GM19238 (cell line): ENCODE data around the gene YTHDF2.
A peak's percentile ranks its signal among the peaks of the same experiment; 100 is the strongest.
"Not testable (repeated sequence)": the region's sequence is repeated elsewhere in the genome, so short reads cannot be mapped to it uniquely, and the experiment has no call there.

Experiments used
- DNase-seq: peaks from one replicate; pipeline ENCODE4 v3.0.0; 2011; ENCODE audit warnings: low spot score; ENCODE audit not compliant: insufficient read length

The YTHDF2 gene

GRCh38 chr1:28759257-28759656 lies 22.5 kb downstream of the YTHDF2 start:
- no peak for DNase-seq

DNA sequence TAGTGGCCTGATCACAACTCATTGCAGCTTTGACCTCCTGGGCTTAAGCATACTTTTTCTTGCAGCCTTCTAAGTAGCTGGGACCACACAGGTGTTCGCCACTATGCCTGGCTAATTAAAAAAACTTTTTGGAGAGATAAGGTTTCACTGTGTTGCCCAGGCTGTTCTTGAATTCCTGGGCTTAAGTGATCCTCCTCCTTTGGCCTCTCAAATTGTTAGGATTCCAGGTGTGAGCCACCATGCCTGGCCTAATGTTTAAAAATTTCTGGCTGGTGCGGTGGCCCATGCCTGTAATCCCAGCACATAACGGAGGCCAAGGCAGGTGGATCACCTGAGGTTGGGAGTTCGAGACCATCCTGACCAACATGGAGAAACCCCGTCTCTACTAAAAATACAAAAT lies 24.4 kb downstream of the YTHDF2 start:
- DNase-seq: no peak

DNA sequence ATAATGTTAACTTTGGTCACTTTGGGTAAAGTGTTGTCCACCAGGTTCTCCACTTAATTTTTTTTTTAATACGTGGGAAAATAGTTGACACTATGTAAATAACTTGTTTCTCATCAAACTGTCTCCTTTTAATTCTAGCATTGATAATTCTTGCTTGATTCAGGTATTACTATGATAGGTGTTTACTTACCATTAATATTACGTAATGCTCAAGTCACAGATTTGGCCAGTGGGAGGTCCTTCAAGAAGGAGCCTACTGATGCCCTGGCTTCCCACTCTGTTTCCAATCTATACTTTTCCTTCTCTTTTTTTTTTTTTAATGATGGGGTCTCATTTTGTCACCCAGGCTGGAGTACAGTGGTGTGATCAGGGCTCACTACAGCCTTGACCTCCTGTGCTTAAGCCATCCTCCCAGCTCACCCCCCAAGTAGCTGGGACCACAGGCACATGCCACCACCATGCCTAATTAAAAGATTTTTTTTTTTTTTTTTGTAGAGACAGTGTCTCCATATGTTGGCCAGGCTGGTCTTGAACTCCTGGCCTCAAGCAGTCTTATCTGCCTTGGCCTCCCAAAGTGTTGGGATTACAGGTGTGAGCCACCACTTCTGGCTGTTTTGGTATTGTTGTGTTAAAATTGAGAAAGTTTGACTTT lies 29.9 kb downstream of the YTHDF2 start:
- DNase-seq: no peak

GRCh38 chr1:28770601-28771165 lies 33.9 kb downstream of the YTHDF2 start:
- no peak for DNase-seq

GRCh38 chr1:28771921-28772320 lies 35.2 kb downstream of the YTHDF2 start:
- DNase-seq: not testable (repeated sequence)

GRCh38 chr1:28773105-28773504 lies 36.4 kb downstream of the YTHDF2 start:
- no peak for DNase-seq

DNA sequence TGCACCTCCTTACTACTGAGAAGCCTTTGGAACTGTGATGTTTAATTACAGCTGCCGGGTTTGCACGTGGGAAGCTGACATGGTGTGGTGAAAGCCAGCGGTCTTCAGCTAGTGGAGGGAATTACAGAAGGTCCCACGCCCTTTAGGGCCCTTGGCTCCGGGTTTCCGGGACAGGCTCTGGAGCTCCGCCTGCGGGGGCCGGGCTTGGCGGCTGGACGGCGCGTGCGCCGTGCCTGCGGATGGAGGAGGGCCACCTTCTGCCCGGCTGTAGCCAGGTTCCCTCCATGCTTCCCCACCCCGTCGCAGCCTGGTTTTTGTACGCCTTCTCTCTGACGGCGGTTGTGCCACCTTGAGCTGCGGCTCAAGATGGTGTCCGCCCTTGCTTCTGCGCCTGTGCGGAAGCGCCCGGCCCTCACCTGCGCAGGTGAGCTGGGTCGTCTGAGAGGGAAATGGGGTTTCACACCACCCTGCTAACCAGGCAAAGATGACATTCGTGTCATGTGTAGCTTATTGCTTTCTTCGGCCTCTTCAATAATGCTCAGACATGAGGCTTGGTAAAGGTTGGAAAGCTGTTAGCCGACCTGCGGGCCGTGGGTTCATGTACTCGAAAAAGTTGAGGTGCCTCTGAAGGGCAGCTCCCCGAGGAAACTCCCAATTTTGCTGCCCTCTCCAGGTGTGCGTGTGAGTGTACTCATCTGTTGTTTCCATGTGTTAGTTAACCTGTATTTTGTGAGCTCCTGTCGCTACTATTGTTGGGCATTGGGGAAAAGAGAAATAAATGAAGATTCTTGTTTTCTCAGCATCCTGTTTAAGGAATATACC lies 38.6 kb downstream of the YTHDF2 start:
- DNase-seq: peak; percentile 77

DNA sequence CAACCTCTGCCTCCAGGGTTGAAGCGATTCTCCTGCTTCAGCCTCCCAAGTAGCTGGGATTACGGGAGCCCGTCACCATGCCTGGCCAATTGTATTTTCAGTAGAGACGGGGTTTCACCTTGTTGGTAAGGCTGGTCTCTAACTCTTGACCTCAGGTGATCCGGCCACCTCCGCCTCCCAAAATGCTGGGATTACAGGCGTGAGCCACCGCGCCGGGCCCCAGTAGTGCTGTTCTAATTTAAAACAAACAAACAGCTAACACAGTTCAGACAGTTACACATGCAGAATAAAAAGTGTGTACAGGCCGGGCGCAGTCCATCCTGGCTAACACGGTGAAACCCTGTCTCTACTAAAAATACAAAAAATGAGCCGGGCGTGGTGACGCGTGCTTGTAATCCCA lies 39.6 kb downstream of the YTHDF2 start:
- no peak for DNase-seq

DNA sequence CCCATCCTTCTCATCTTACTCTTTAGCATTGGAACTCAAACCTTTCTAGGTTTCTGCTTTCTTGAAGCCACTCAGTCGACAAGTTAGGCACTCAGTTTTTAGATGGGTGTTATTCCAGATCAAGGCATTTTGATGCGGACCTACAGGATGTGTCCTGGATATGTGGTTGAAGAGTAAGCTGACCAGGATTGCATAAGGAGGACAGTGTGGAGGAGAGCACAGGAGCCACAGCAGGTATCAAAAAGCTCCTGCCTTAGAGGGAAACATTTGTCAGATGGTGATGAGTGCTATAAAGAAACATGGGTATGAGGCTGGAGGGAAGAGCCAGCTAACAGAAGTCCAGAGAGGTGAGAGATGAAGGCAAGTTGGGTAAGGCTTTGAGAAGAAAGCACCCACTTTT lies 41.3 kb downstream of the YTHDF2 start:
- DNase-seq: no peak

GRCh38 chr1:28779751-28780408 lies 43.1 kb downstream of the YTHDF2 start:
- no peak for DNase-seq

DNA sequence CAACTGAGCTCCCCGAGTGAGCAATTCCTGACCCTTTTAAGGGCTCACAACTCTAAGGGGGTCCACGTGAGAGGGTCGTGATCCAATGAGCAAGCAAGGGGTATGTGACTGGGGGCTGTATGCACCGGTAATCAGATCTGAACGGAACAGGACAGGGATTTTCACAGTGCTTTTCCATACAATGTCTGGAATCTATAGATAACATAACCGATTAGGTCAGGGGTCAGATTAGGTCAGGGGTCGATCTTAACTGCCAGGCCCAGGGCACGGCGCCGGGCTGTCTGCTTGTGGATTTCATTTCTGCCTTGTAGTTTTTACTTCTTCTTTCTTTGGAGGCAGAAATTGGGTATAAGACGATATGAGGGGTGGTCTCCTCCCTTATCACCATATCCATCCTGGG lies 44.6 kb downstream of the YTHDF2 start:
- DNase-seq: no peak

DNA sequence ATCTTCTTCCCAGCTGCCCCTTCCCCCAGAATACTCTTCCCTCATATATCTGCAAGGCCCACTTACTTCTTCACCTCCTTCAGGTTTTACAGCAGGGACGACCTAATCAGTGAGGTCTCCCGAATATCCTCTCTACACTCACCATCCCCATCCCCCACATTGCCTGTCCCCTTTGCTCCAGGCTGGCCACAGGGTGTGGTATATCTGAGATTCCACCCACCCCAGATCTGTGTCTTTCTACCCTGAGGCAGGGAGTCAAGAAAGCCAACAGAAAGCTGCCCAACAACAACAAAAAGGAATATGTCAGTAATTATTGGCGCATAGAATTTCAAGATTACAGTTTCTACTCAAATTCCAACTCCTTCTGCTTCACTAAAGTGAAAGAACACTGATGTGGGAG lies 45.3 kb downstream of the YTHDF2 start:
- DNase-seq: no peak

- no peak for DNase-seq
These were observed 46.6 kb downstream of the YTHDF2 start for GRCh38 chr1:28783363-28783762.

- DNase-seq: no peak
These were observed 52.7 kb downstream of the YTHDF2 start for GRCh38 chr1:28789412-28789811.

DNA sequence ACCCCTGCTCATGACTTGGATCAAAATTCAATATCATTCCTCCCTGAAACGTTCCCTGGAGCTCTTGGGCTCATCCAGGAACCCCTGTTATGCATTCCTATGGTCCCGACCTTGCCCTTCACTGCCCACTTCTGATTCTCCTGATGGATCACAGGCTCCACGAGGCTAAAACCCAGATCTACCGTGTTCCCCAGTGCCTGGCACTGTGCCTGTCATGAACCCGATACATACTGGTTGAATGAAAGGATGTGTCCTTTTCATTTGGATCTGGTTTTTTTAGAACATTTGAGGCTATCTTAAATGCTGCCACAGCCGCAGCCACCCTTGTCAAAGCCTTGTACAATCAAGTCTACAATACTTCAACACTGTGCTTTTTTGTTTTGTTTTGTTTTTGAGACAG lies 53.1 kb downstream of the YTHDF2 start:
- no peak for DNase-seq

GRCh38 chr1:28790377-28791035 lies 53.8 kb downstream of the YTHDF2 start:
- DNase-seq: no peak

DNA sequence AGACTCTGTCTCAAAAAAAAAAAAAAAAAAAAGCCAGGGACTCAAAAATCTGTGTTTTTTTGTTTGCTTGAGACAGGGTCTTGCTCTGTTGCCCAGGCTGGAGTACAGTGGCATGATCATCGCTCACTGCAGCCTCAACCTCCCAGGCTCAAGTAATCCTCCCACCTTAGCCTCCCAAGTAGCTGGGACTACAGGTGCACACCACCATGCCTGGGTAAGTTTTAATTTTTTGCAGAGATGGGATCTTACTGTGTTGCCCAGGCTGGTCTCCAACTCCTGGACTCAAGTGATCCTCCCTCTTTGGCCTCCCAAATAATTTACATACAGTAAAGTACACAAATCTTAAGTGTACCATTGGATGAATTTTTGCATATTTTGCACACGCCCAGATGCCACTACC lies 55.2 kb downstream of the YTHDF2 start:
- not testable (repeated sequence) for DNase-seq

DNA sequence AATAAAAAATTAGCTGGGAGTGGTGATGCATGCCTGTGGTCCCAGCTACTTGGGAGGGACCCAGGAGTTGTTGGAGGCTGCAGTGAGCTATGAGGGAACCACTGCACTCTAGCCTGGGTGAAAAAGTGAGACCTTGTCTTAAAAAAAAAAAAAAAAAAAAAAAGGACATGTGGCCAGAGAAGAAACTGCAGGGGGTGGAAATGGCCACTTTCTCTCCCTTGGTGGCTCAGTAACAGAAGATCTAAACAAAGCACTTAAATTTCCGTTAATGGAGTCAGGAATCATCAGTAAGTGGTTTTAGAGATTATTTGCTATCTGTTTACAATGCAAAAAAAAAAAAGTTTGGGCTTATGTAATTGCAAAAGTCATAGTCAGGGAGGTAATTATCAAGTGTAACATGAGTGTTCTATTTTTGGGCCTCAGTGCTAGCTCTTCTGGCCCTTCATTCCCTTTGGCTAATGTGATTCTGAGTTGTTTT lies 55.9 kb downstream of the YTHDF2 start:
- no peak for DNase-seq

- DNase-seq: not testable (repeated sequence)
These were observed 57.8 kb downstream of the YTHDF2 start for GRCh38 chr1:28794582-28794981.

DNA sequence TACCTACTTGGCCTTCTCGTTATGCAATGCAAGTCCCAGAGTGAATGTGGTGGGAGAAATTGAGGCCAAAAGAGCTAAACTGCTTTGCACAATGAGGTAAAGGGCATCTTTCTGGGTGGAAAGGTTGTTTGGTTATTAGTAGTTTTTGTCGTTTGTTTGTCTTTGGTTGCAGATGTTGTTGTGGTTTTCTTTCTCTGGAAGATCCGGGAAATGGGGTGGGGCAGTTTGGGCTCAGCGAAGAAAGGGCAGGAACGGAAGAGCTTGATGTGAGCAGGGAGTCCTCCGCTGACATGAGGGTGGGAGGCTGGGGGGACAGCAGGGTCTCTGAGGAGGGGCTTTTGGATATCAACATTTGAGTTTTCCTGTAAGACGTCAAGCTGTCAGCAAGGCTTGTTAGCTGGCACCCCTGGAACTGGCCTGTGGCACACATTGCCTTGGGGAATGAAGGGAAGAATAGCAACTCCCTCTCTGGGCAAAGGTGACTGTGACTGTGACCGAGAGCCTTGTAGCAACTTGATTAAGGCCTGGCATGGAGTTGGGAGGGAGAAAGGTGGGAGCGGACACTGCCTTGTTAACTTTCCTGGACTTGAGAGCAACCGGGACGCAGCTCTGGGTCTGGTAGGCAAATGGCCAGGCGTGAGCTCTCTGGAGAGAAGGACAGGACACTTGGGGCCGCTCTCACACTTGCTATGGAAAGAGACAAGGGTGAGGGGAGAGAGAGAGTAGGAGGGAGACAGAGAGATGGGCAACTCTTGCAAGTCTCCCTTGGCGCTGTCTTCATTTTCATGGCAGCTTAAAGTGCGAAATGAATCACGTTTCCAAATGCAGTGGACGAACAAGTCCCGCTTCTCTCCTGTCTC lies 59.8 kb downstream of the YTHDF2 start:
- no peak for DNase-seq
